ENCODE results near the gene ENDOG.

Gene ENDOG

DNA sequence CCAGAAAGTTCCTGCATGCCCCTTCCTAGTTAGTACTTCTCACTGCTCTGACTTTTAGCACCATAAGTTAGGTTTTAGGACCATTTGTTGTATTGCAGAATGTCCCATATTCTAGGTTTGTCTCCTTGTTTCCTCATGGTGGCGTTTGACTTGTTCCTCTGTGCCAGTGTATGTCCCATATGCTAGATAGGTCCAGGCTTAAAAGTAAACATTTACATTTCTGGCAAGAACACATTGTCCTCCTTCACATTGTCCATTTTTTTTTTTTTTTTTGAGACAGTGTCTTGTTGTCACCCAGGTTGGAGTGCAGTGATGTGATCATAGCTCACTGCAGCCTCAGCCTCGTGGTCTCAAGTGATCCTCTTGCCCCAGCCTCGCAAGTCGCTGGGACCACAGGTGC is 15.8 kb upstream of the ENDOG start:
- no peak for DNase-seq

DNA sequence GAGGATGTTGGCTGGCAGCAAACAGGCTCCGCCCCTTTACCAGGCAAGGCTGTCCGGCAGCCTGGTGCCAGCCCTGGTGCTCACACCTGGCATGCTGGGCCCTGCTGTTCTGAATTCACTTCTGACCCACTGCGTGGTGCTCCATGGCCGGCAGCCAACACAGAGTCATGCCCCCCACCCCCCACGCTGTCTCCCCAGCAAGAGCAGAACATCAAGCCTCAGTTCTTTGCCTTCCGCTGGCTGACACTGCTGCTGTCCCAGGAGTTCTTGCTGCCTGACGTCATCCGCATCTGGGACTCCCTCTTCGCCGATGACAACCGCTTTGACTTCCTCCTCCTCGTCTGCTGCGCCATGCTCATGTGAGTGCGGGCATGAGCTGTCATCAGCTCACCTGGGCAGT is 12.6 kb upstream of the ENDOG start:
- DNase-seq = no peak

DNA sequence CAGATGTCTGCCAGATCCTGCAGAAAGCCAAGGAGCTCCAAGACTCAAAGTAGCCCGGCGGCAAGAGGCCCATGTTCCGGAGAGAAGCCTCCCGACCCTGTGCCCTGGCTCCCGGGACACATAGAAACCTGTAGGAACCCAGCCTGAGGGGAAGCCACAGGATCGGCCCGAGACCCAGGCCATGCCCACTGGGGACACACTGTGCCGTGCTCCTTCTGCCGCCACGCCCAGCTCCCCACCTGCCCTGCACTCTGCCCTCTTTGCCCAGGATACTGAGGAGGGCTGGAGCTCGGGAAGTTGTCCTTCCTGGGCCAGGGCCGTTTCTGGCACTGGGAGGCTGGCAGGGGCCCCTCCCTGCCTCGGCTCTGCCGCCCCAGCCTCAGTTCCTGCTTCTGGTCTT is 10.5 kb upstream of the ENDOG start:
- DNase-seq = no peak

DNA sequence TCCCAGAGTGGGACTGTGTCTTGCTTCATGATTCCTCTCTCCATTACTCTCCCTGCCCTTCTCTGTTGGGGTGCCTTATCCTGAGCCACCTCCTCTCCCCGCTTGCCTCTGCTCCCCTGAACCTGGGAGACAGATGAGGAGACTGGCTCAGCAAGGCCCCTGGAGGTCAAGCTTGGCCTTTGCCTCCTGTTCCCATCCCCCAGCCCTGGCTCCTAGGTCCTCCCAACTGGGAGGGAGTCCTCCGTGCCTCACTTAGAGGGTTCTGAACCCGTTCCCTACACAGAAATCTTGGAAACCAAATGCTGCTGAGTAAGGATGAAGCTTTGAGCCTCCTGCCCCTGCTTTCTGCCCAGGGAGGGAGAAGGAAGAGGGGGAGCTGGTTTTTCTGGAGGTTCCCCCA is 9.8 kb upstream of the ENDOG start:
- no peak for DNase-seq

DNA sequence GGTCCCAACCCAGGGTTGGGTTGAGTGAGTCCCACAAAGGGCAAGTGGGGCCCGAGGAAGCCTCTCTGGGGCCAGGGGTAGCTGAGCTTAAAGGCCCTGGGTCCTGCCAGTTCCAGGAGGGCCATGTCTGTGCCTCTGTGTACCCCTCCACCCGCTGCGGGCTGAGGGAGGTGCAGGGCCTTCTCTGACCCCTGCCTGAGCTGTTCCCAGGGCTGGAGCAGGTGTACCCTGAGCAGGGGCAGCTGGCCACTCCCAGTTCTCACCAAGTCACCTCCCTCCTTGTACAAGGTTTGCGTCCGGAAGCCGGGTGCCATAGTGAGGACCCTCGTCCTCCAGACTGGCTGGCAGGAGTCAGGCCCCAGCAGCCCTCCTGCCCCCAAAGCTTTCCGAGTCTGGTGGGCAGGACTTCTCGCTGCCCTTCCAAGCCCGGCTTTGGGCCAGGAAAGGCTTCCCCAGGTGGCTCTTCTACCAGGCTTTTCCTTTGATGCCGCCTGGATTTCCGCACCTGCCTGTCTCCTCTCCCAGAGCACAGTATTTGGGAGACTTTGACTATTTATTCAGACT is 9.2 kb upstream of the ENDOG start:
- DNase-seq = no peak

DNA sequence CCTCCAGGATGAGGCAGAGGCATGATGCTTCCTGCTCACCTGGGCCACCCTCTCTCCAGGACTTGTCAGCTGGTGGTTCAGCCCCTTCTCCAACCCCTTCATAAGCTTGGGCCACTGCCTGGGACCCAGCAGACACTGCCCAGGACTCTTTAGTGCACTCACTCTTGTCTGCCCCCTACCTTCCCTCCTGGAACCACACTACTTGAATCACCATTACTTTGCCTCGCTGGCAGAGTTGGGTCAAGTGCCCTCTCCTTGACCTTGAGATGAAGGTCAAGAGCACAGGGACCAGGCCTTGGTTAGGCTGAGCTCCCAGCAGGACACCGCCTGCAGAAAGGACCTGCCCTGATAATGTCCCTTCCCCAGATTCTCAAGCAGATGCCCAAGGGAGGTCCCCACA is 8.5 kb upstream of the ENDOG start:
- no peak for DNase-seq

GRCh38 chr9:128810873-128811272 is 7.4 kb upstream of the ENDOG start:
- no peak for DNase-seq

GRCh38 chr9:128818839-128819715 is 777 bp downstream of the ENDOG start:
- DNase-seq = peak; percentile 43

DNA sequence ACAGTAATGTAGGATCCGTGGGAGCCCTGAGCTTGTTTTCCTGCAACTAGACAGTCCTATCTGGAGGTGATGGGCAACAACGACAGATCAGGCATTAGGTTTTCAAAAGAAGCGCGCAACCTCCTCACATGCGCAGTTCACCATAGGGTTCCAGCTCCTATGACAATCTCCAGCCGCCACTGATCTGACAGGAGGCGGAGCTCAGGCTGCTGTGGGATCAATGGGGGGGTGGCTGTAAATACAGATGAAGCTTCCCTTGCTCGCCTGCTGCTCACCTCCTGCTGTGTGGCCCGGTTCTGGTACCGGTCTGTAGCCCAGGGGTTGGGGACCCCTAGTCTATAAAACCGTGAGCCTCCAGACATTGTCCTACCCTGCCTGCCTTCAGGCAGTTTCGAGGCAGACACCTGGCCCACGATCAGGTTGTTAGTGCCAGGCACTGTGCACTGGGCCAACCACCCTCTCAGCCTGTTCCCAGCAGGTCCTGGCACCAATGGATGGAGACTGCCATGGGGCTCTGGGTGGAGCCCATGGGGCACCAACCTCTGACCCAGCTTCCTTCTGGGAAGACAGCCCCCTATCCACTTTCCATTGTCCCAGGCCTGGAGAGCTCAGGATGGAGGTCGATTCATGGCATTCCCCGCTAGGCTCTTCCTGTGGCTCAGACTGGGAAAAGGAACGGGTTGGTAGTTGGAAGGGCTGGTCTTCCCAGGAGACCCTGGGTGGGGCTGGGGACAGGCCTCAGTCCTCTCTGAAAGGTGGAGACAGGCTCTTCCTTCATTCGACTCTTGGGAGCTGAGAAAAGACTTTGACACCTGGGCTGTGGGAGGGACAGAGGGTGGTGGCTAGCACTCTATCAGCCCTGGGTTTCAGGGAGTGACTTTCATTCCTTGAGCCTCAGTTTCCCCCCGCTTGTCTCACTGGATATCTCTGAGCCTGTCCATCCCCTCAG is 1.7 kb downstream of the ENDOG start:
- DNase-seq = no peak

GRCh38 chr9:128820665-128821583 is 2.6 kb downstream of the ENDOG start:
- DNase-seq = no peak

- no peak for DNase-seq
These were observed 3.5 kb downstream of the ENDOG start for GRCh38 chr9:128821584-128822406.

- no peak for DNase-seq
These were observed 4.2 kb downstream of the ENDOG start for GRCh38 chr9:128822407-128823042.

DNA sequence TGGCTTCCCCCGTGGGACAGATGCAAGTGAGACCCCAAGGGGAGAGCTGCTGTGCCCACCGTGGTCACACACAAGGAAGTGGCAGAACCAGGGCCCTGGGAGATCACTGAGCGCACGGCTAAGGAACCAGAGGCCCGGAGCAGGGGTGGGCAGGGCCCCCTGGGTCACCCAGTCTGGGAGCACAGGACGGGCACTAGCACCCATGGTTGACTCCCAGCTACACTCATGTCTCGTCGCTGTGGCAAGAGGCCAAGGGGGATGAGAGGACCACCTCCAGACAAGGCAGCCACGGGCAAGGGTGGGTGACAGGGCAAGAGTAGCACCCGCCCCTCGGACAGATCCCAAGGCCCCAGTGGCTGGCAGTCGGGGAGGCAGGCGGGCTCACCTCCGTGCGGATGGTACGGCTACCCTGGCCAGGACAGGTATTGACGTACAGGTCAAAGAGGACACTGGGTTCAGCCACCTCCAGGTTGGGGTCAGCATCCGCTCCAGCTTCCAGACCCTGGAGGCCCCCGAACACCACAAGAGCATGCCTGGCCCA is 5.1 kb downstream of the ENDOG start:
- no peak for DNase-seq

GRCh38 chr9:128823903-128824406 is 5.7 kb downstream of the ENDOG start:
- no peak for DNase-seq

DNA sequence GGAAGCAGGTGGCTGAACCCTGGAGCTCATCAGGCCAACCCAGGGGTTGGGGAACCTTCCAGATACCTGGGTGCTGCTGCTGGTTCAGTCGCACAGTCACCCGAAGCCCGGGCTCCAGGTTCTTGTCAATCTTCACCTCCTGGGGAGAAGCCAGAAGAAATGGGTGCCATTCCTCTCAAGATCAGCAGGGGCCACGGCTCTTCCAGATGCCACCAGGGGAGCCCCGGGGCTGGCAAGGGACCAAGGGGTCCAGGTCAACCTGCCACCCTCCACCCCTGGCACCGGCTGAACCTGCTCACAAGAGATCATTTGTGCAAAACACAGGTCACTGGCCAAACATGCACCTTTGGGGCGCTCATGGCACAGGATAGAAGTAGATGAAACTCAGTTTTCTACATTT is 6.6 kb downstream of the ENDOG start:
- no peak for DNase-seq

GRCh38 chr9:128825923-128826700 is 7.8 kb downstream of the ENDOG start:
- no peak for DNase-seq

DNA sequence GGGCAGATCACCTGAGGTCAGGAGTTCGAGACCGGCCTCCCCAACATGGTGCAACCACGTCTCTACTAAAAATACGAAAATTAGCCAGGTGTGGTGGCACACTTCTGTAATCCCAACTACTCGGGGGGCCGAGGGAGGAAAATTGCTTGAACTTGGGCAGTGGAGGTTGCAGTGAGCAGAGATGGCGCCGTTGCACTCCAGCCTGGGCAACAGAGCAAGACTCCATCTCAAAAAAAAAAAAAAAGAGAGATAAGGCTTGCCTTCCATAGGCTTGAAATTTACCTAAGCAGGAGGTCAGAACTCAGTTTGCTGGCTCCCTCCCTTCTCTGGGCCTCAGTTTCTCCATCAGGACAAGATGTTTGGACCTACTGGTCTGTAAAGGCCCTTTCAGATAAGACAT is 10.0 kb downstream of the ENDOG start:
- no peak for DNase-seq

DNA sequence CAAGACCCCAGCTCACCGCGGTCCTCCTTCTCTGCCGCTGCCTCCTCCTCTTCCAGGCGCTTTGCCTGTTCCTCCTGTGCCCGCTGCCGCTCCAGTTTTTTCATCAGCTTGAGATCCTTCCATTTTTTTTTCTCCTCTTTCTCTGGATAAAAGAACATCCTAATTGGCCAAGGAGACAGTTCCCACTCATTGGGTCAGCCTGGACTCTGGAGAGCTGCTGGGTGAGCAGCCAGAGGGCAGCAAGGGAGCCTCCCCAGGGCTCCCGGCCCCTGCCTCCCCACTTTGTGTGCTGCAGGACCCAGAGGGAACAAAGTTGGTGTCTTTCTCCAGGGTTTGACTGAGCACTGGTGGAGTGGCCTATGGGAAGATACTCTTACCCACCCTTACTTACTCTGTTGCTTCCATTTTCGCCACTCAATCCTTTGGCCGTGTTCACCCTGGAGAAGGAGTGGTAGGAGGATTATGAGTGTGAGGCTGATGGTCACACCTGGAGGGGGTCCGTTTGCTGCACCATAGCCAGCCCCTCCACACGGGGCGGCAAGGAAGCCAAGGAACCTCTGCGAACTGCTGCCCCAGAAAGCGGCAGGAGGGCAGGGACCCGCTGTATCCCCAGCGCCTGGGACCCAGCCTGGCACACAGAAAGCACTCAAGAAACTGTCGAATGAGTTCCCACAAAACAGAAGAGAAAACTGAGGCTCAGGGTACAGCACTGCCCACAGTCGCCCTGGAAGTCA is 10.6 kb downstream of the ENDOG start:
- no peak for DNase-seq
